HG02678 (cell line): ENCODE measurements around the gene N4BP2.
A peak's percentile ranks its signal among the peaks of the same experiment; 100 is the strongest.

Source experiments
- ATAC-seq: cut with Tn5 transposase; IDR thresholded peaks from one replicate; pipeline ENCODE4 v1.9.1; 2021; ENCODE audit warnings: mild to moderate bottlenecking, moderate library complexity; ENCODE audit not compliant: unreplicated experiment

N4BP2 gene

GRCh38 chr4:40205259-40206198 lies 148.9 kb downstream of the N4BP2 start:
- ATAC-seq, result peak; percentile 59

- ATAC-seq, result no peak
Measured at GRCh38 chr4:40206426-40206825, 149.8 kb downstream of the N4BP2 start.
